H9 (cell line): ENCODE data around the gene TGFBR2. TPM values are rescaled to one million over a fixed set of nuclear protein-coding genes. Genes with fewer than 3 reads are reported as not detected.

Source experiments
- DNase-seq: peaks from one replicate; pipeline ENCODE4 v3.0.0-alpha.2; 2017
- H2AFZ ChIP-seq: one replicate; pipeline ENCODE4 v1.6.1; 2013; ENCODE audit warnings: mild to moderate bottlenecking, low read length, control low read depth, moderate library complexity
- H2AK5ac ChIP-seq: 2 replicates; pipeline ENCODE4 v1.6.1; 2013; ENCODE audit warnings: low read length, control low read depth, mixed read lengths; ENCODE audit not compliant: insufficient read length
- H2BK120ac ChIP-seq: one replicate; pipeline ENCODE4 v1.6.1; 2013; ENCODE audit warnings: low read depth, mild to moderate bottlenecking, low read length, control low read depth, inconsistent platforms; ENCODE audit not compliant: poor library complexity, severe bottlenecking
- H2BK12ac ChIP-seq: 2 replicates; pipeline ENCODE4 v1.6.1; 2013; ENCODE audit warnings: low read length, control low read depth, mixed read lengths, low read depth; ENCODE audit not compliant: insufficient read length
- H2BK15ac ChIP-seq: 2 replicates; pipeline ENCODE4 v1.6.1; 2013; ENCODE audit warnings: low read depth, low read length, control low read depth
- H2BK20ac ChIP-seq: one replicate; pipeline ENCODE4 v1.6.1; 2013; ENCODE audit warnings: low read depth, mild to moderate bottlenecking, low read length, control low read depth, inconsistent platforms; ENCODE audit not compliant: poor library complexity, severe bottlenecking
- H2BK5ac ChIP-seq: 2 replicates; pipeline ENCODE4 v1.6.1; 2013; ENCODE audit warnings: low read length, control low read depth, mixed read lengths; ENCODE audit not compliant: insufficient read length
- H3K14ac ChIP-seq: 2 replicates; pipeline ENCODE4 v1.6.1; 2013; ENCODE audit warnings: low read length, control low read depth; ENCODE audit not compliant: insufficient read depth
- H3K18ac ChIP-seq: 2 replicates; pipeline ENCODE4 v1.6.1; 2013; ENCODE audit warnings: low read depth, mild to moderate bottlenecking, mixed read lengths, low read length, control low read depth; ENCODE audit not compliant: insufficient read length
- H3K23ac ChIP-seq: 2 replicates; pipeline ENCODE4 v1.6.1; 2013; ENCODE audit warnings: low read length, control low read depth, mixed read lengths, low read depth; ENCODE audit not compliant: insufficient read length
- H3K23me2 ChIP-seq: 2 replicates; pipeline ENCODE4 v1.6.1; 2013; ENCODE audit warnings: low read depth, mild to moderate bottlenecking, mixed read lengths, low read length, control low read depth; ENCODE audit not compliant: insufficient read length, poor library complexity, severe bottlenecking
- H3K27ac ChIP-seq: 2 replicates; pipeline ENCODE4 v1.5.1; 2013; ENCODE audit warnings: low read length, control low read depth, mixed read lengths, low read depth; ENCODE audit not compliant: insufficient read length
- H3K27me3 ChIP-seq: 2 replicates; pipeline ENCODE4 v1.6.1; 2013; ENCODE audit warnings: low read length, control low read depth, inconsistent platforms; ENCODE audit not compliant: insufficient read depth
- H3K4ac ChIP-seq: 2 replicates; pipeline ENCODE4 v1.6.1; 2013; ENCODE audit warnings: low read depth, mild to moderate bottlenecking, control low read depth, inconsistent platforms, low read length, moderate library complexity
- H3K4me1 ChIP-seq: 2 replicates; pipeline ENCODE4 v1.6.1; 2013; ENCODE audit warnings: low read length, control low read depth, inconsistent platforms; ENCODE audit not compliant: insufficient read depth
- H3K4me2 ChIP-seq: 2 replicates; pipeline ENCODE4 v1.6.1; 2013; ENCODE audit warnings: low read length, control low read depth, mixed read lengths; ENCODE audit not compliant: insufficient read length, insufficient read depth
- H3K56ac ChIP-seq: 2 replicates; pipeline ENCODE4 v1.6.1; 2013; ENCODE audit warnings: low read depth, mild to moderate bottlenecking, mixed read lengths, low read length, control low read depth; ENCODE audit not compliant: insufficient read length
- H3K79me1 ChIP-seq: 2 replicates; pipeline ENCODE4 v1.6.1; 2013; ENCODE audit warnings: low read depth, mild to moderate bottlenecking, moderate library complexity, low read length, control low read depth, inconsistent platforms; ENCODE audit not compliant: insufficient read depth, poor library complexity, severe bottlenecking
- H3K79me2 ChIP-seq: 2 replicates; pipeline ENCODE4 v1.6.1; 2013; ENCODE audit warnings: low read length, control low read depth, inconsistent platforms; ENCODE audit not compliant: insufficient read depth
- H3K9ac ChIP-seq: 2 replicates; pipeline ENCODE4 v1.6.1; 2013; ENCODE audit warnings: low read length, control low read depth, mixed read lengths; ENCODE audit not compliant: insufficient read length; ENCODE audit errors: extremely low read depth
- H3K9me3 ChIP-seq: one replicate; pipeline ENCODE4 v1.6.1; 2013; ENCODE audit warnings: low read depth, low read length, inconsistent platforms; ENCODE audit not compliant: control insufficient read depth
- H3T11ph ChIP-seq: one replicate; pipeline ENCODE4 v1.6.1; 2013; ENCODE audit warnings: mild to moderate bottlenecking, low read length, control low read depth, inconsistent platforms
- H4K20me1 ChIP-seq: one replicate; pipeline ENCODE4 v1.6.1; 2013; ENCODE audit not compliant: control insufficient read depth, insufficient read length, insufficient read depth
- H4K5ac ChIP-seq: 2 replicates; pipeline ENCODE4 v1.6.1; 2013; ENCODE audit warnings: low read depth, mild to moderate bottlenecking, mixed read lengths, low read length, control low read depth; ENCODE audit not compliant: insufficient read length
- H4K8ac ChIP-seq: replicated peaks from 2 replicates; pipeline ENCODE4 v1.6.1; 2013; ENCODE audit warnings: low read length, control low read depth, mixed read lengths, low read depth; ENCODE audit not compliant: insufficient read length
- H4K91ac ChIP-seq: 2 replicates; pipeline ENCODE4 v1.6.1; 2013; ENCODE audit warnings: low read depth, mild to moderate bottlenecking, moderate library complexity, mixed read lengths, low read length, control low read depth; ENCODE audit not compliant: insufficient read length
- H3K27ac Mint-ChIP-seq, 3 experiments: 2 replicates in 2 of 3; 3 replicates in 1 of 3; pipeline ENCODE4 v1.8.0; 2020 to 2021; ENCODE audit warnings: mixed read lengths in 3 of 3, mild to moderate bottlenecking in 1 of 3, moderate library complexity in 1 of 3
- H3K27me3 Mint-ChIP-seq: 2 replicates; pipeline ENCODE4 v1.8.0; 2021; ENCODE audit warnings: low read depth, mild to moderate bottlenecking, moderate library complexity, mixed read lengths
- H3K36me3 Mint-ChIP-seq, 3 experiments: 2 replicates in 2 of 3; 3 replicates in 1 of 3; pipeline ENCODE4 v1.8.0; 2020 to 2021; ENCODE audit warnings: low read depth in 3 of 3, mixed read lengths in 3 of 3; ENCODE audit not compliant: insufficient read depth in 1 of 3
- H3K4me1 Mint-ChIP-seq, 2 experiments: 2 replicates each; pipeline ENCODE4 v1.8.0; 2020; ENCODE audit warnings: mixed read lengths in 2 of 2
- H3K4me3 Mint-ChIP-seq, 2 experiments: 2 replicates in 1 of 2; 3 replicates in 1 of 2; pipeline ENCODE4 v1.8.0; 2020 to 2021; ENCODE audit warnings: mild to moderate bottlenecking in 2 of 2, mixed read lengths in 2 of 2, moderate library complexity in 1 of 2
- H3K9me3 Mint-ChIP-seq, 2 experiments: 2 replicates in 1 of 2; 3 replicates in 1 of 2; pipeline ENCODE4 v1.8.0; 2020; ENCODE audit warnings: mild to moderate bottlenecking in 2 of 2, mixed read lengths in 2 of 2, moderate library complexity in 1 of 2
- CTCF ChIP-seq: fragments of 200-600 bp; sonication (generic); conservative IDR thresholded peaks from 3 replicates; pipeline ENCODE4 v1.8.0; 2021; ENCODE audit warnings: antibody characterized with exemption, mild to moderate bottlenecking
- WGBS: extraction: QIAGEN DNeasy Blood & Tissue Kit; methylation state at CpG from one replicate; pipeline ENCODE4 v1.1.7; 2013; ENCODE audit warnings: missing lambda C conversion rate, low lambda C conversion rate, mixed read lengths; ENCODE audit not compliant: insufficient read length; ENCODE audit errors: extremely low coverage; 5-methylcytosine and 5-hydroxymethylcytosine counted together
- total RNA-seq: library from RNA; stranded (reverse); gene quantifications from 2 replicates; pipeline ENCODE4 v1.2.1, GENCODE V29; 2021

Gene TGFBR2
- total RNA-seq, 1 experiment from 2014 or later, result 10.6 TPM

- no peak overlapping the region for H3K27ac Mint-ChIP-seq
- no peak for DNase-seq
- WGBS, result no CpG with 5 or more reads among the region's 2 CpGs
- Histone ChIP-seq H3K18ac (no peak overlapping the region), H3K9ac (no peak overlapping the region), H3T11ph (no peak overlapping the region), H4K8ac (no peak overlapping the region), H4K20me1 (no peaks in the 10 kb centered on the region), H3K79me2 (no peaks in the 10 kb centered on the region), H3K23ac (no peak overlapping the region), H2BK20ac (no peak overlapping the region), H2BK15ac (no peak overlapping the region), H2AFZ (no peak overlapping the region), H3K9me3 (no peaks in the 10 kb centered on the region), H3K14ac (no peak overlapping the region), H3K27ac (no peak overlapping the region), H4K91ac (no peak overlapping the region), H2BK120ac (no peak overlapping the region), H4K5ac (no peak overlapping the region), H3K4ac (no peak overlapping the region), H3K27me3 (no peaks in the 10 kb centered on the region), H3K4me2 (no peak overlapping the region), H2AK5ac (no peak overlapping the region), H3K23me2 (no peaks in the 10 kb centered on the region), H2BK12ac (no peak overlapping the region), H3K79me1 (no peaks in the 10 kb centered on the region), H2BK5ac (no peak overlapping the region), H3K4me1 (no peaks in the 10 kb centered on the region), H3K56ac (no peak overlapping the region)
- H3K9me3 Mint-ChIP-seq, result peaks cover 0 to 4% of the 10 kb centered on the region in 2 experiments; a peak in 1 of 5 replicates
- TF ChIP-seq CTCF, result no peak
- H3K36me3 Mint-ChIP-seq, result no peaks in the 10 kb centered on the region
- H3K4me3 Mint-ChIP-seq, result no peak overlapping the region
- no peaks in the 10 kb centered on the region; the same call in 1 of the 2 replicates for H3K27me3 Mint-ChIP-seq
- H3K4me1 Mint-ChIP-seq, result no peaks in the 10 kb centered on the region
Observed at GRCh38 chr3:30587904-30588303, 18.5 kb upstream of the TGFBR2 start.
